HepG2 (cell line): ENCODE results near the gene SLCO3A1. TPM values are rescaled to one million over a fixed set of nuclear protein-coding genes. Genes with fewer than 3 reads are reported as not detected.

Experiments used
- ATAC-seq: fragments of 200-7000 bp; cut with Tn5 transposase; 3 replicates; pipeline ENCODE4 v1.9.1; 2020; ENCODE audit warnings: mild to moderate bottlenecking, moderate library complexity
- BruUV-seq: library from RNA; stranded (reverse); fragments of 400-500 nt; replicated peaks from 2 replicates; lab custom pipeline; 2021; lab: Mats Ljungman, UMichigan
- CTCF ChIA-PET: fragments of 300-600 bp; formaldehyde crosslinking; extraction: SDS; loops from one replicate; lab custom pipeline; 2021; ENCODE audit warnings: low total read pairs, inconsistent platforms, low intra/inter-chr PET ratio; lab: Yijun Ruan, JAX
- POLR2A ChIA-PET: fragments of 350-600 bp; sonication (Branson Sonifier 250); formaldehyde crosslinking; loops from one replicate; lab custom pipeline; 2020; ENCODE audit warnings: antibody characterized with exemption, inconsistent platforms; lab: Yijun Ruan, JAX
- DNase-seq: peaks from one replicate; pipeline ENCODE4 v3.0.0-alpha.2; 2015; ENCODE audit warnings: low spot score
- FAIRE-seq: peaks from 3 replicates; lab custom pipeline; 2011; peaks lifted over from hg19 to GRCh38; lab: Jason Lieb, UNC
- H2AFZ ChIP-seq: one replicate; pipeline ENCODE4 v1.6.1; 2011; ENCODE audit warnings: low read length, inconsistent platforms
- H3K27ac ChIP-seq: fragments of 300-600 bp; 3 replicates; pipeline ENCODE4 v1.8.0; 2011; ENCODE audit warnings: mixed run types, mild to moderate bottlenecking, mixed read lengths, low read length, inconsistent platforms; ENCODE audit not compliant: insufficient read depth; ENCODE audit errors: extremely low read length
- H3K27me3 ChIP-seq, 2 experiments: fragments of 200-600 bp in 1 of 2; 2 replicates in 1 of 2; 3 replicates in 1 of 2; pipeline versions ENCODE4 v1.6.0 to v1.8.0; 2011; ENCODE audit warnings: low read length in 2 of 2, mild to moderate bottlenecking in 2 of 2, moderate library complexity in 2 of 2, inconsistent platforms in 1 of 2; ENCODE audit not compliant: insufficient read depth in 2 of 2, control insufficient read depth in 1 of 2
- H3K36me3 ChIP-seq, 2 experiments: fragments of 200-600 bp in 1 of 2; replicated peaks in 1 of 2; 2 replicates in 1 of 2; 3 replicates in 1 of 2; pipeline versions ENCODE4 v1.5.1 to v1.8.0; 2011; ENCODE audit warnings: low read length in 2 of 2, inconsistent platforms in 1 of 2; ENCODE audit not compliant: insufficient read depth in 2 of 2, control insufficient read depth in 1 of 2
- H3K4me1 ChIP-seq: 2 replicates; pipeline ENCODE4 v1.5.1; 2012; ENCODE audit warnings: low read length, inconsistent platforms; ENCODE audit not compliant: insufficient read depth
- H3K4me2 ChIP-seq: 2 replicates; pipeline ENCODE4 v1.6.0; 2011; ENCODE audit warnings: low read depth, low read length, inconsistent platforms
- H3K4me3 ChIP-seq, 3 experiments: fragments of 200-600 bp in 1 of 3; sonication (generic), shearing (Covaris generic) in 1 of 3; replicated peaks in 1 of 3; 2 replicates each; pipeline ENCODE4 v1.5.1; 2011 to 2016; ENCODE audit warnings: low read length in 3 of 3, inconsistent platforms in 2 of 3, low read depth in 2 of 3, mild to moderate bottlenecking in 2 of 3, control low read depth in 1 of 3, mixed read lengths in 1 of 3; ENCODE audit not compliant: insufficient read depth in 1 of 3
- H3K79me2 ChIP-seq: one replicate; pipeline ENCODE4 v1.6.1; 2011; ENCODE audit warnings: low read length, inconsistent platforms; ENCODE audit not compliant: insufficient read depth
- H3K9ac ChIP-seq: 2 replicates; pipeline ENCODE4 v1.6.0; 2011; ENCODE audit warnings: mild to moderate bottlenecking, low read depth, low read length, inconsistent platforms; ENCODE audit not compliant: insufficient read depth
- H3K9me3 ChIP-seq: 2 replicates; pipeline ENCODE4 v1.5.1; 2012; ENCODE audit warnings: mild to moderate bottlenecking, low read length
- H4K20me1 ChIP-seq: 2 replicates; pipeline ENCODE4 v1.6.0; 2011; ENCODE audit warnings: inconsistent platforms, mild to moderate bottlenecking, low read length, moderate library complexity; ENCODE audit not compliant: insufficient read depth
- ARHGAP35 ChIP-seq: sonication (generic); formaldehyde crosslinking; IDR thresholded peaks from 2 replicates; pipeline ENCODE4 v1.9.0; 2022; ENCODE audit warnings: mild to moderate bottlenecking, inconsistent platforms, moderate library complexity, missing genetic modification reagents, borderline replicate concordance
- E2F2 ChIP-seq: sonication (generic); formaldehyde crosslinking; IDR thresholded peaks from 2 replicates; pipeline ENCODE4 v1.4.0; 2020; ENCODE audit warnings: missing genetic modification reagents, borderline replicate concordance
- ELF1 ChIP-seq: sonication (generic); formaldehyde crosslinking; IDR thresholded peaks from 2 replicates; pipeline ENCODE4 v1.4.0; 2020; ENCODE audit warnings: missing genetic modification reagents
- ELK4 ChIP-seq: sonication (generic); formaldehyde crosslinking; IDR thresholded peaks from 2 replicates; pipeline ENCODE4 v1.9.0; 2021; ENCODE audit warnings: missing genetic modification reagents, borderline replicate concordance
- IKZF1 ChIP-seq: fragments of 450-650 bp; IDR thresholded peaks from 2 replicates; pipeline ENCODE4 v1.7.1; 2016
- KLF9 ChIP-seq: IDR thresholded peaks from 2 replicates; pipeline ENCODE4 v1.6.1; 2016; ENCODE audit warnings: low read depth
- MAF1 ChIP-seq: sonication (generic); formaldehyde crosslinking; IDR thresholded peaks from 2 replicates; pipeline ENCODE4 v1.5.0; 2020; ENCODE audit warnings: missing genetic modification reagents, borderline replicate concordance
- MTA1 ChIP-seq: sonication (generic); formaldehyde crosslinking; IDR thresholded peaks from 2 replicates; pipeline ENCODE4 v1.4.0; 2020; ENCODE audit warnings: missing genetic modification reagents, mild to moderate bottlenecking, borderline replicate concordance
- MTF1 ChIP-seq: sonication (generic); formaldehyde crosslinking; IDR thresholded peaks from 2 replicates; pipeline ENCODE4 v1.5.0; 2020; ENCODE audit warnings: missing genetic modification reagents
- NR2F1 ChIP-seq, 2 experiments: fragments of 450-650 bp in 1 of 2; formaldehyde crosslinking in 1 of 2; IDR thresholded peaks; 2 replicates each; pipeline versions ENCODE4 v1.5.0 to v1.6.1; 2016 to 2020; ENCODE audit warnings: mild to moderate bottlenecking in 1 of 2, missing compliant biosample characterization in 1 of 2, missing genetic modification reagents in 1 of 2, moderate library complexity in 1 of 2
- SMAD1 ChIP-seq: sonication (generic); formaldehyde crosslinking; IDR thresholded peaks from 2 replicates; pipeline ENCODE4 v1.4.0; 2020; ENCODE audit warnings: missing genetic modification reagents, low read depth, mild to moderate bottlenecking, borderline replicate concordance
- SSRP1 ChIP-seq: IDR thresholded peaks from 2 replicates; pipeline ENCODE4 v1.6.1; 2016; ENCODE audit warnings: control low read depth
- STAT5B ChIP-seq: sonication (generic); formaldehyde crosslinking; IDR thresholded peaks from 2 replicates; pipeline ENCODE4 v1.4.0; 2020; ENCODE audit warnings: missing genetic modification reagents
- THAP11 ChIP-seq: IDR thresholded peaks from 2 replicates; pipeline ENCODE4 v1.6.1; 2016; ENCODE audit warnings: missing biosample characterization, missing genetic modification reagents
- ZFP1 ChIP-seq: IDR thresholded peaks from 2 replicates; pipeline ENCODE4 v1.6.1; 2016
- ZNF331 ChIP-seq: sonication (generic); formaldehyde crosslinking; IDR thresholded peaks from 2 replicates; pipeline ENCODE4 v1.4.0; 2020; ENCODE audit warnings: missing genetic modification reagents
- ZNF343 ChIP-seq: sonication (generic); formaldehyde crosslinking; IDR thresholded peaks from 2 replicates; pipeline ENCODE4 v1.4.0; 2020; ENCODE audit warnings: mild to moderate bottlenecking, missing genetic modification reagents
- ZNF790 ChIP-seq: sonication (generic); formaldehyde crosslinking; IDR thresholded peaks from 2 replicates; pipeline ENCODE4 v1.8.0; 2022; ENCODE audit warnings: missing genetic modification reagents, mild to moderate bottlenecking, borderline replicate concordance
- ZSCAN31 ChIP-seq: sonication (generic); formaldehyde crosslinking; IDR thresholded peaks from 2 replicates; pipeline ENCODE4 v1.5.0; 2020; ENCODE audit warnings: low read depth, mild to moderate bottlenecking, missing genetic modification reagents
- WGBS: methylation state at CpG from one replicate; pipeline ENCODE4 v1.1.6; 2017; ENCODE audit warnings: low lambda C conversion rate; 5-methylcytosine and 5-hydroxymethylcytosine counted together
- in situ Hi-C: cut with HindIII; loops from 2 replicates; pipeline ENCODE4 v1.10.0; 2017; ENCODE audit warnings: low pct_unique_long_range_greater_than_20kb; ENCODE audit not compliant: extremely low pct_ligation_motif_present
- intact Hi-C: fragments of 100-400 bp; cut with micrococcal nuclease; formaldehyde crosslinking; loops from one replicate; pipeline ENCODE4 v1.10.0; 2022; ENCODE audit not compliant: unreplicated experiment
- polyA plus RNA-seq, 8 experiments: library from polyadenylated mRNA; depleted of rRNA in 3 of 8; stranded (reverse) in 7 of 8; unstranded in 1 of 8; fragments of >200 nt; fragmentation: Illumina TruSeq in 4 of 8; extraction: Trizol in 4 of 8; gene quantifications; 2 replicates each; pipeline versions ENCODE4 v1.2.1 to v1.2.3, GENCODE V29; 2011 to 2016; ENCODE audit warnings: low read depth in 4 of 8, missing spikeins in 1 of 8, mixed read lengths in 1 of 8; ENCODE audit not compliant: insufficient read depth in 1 of 8
- total RNA-seq, 5 experiments: library from RNA; depleted of rRNA; stranded (reverse); fragments of >200 nt; fragmentation: Illumina TruSeq; extraction: Trizol; gene quantifications; 2 replicates each; pipeline ENCODE4 v1.2.3, GENCODE V29; 2016; ENCODE audit warnings: low read depth in 1 of 5

Gene SLCO3A1
- total and polyA plus RNA-seq, 2 of the 13 experiments (the other 11 are each of a cell fraction or from before 2014, with no cell fraction given): 0.02 TPM; not detected in 1

GRCh38 chr15:91945385-91945784 lies 91.9 kb downstream of the SLCO3A1 start (continued):
- no peak for TF ChIP-seq MAF1 (CRISPR knock-in tag)
- no peak for TF ChIP-seq ELF1 (CRISPR knock-in tag)
- TF ChIP-seq ARHGAP35 (CRISPR knock-in tag): no peak
- no peak for TF ChIP-seq ZNF343 (CRISPR knock-in tag)
- TF ChIP-seq STAT5B (CRISPR knock-in tag): no peak
- no peak for TF ChIP-seq E2F2 (CRISPR knock-in tag)
- TF ChIP-seq ZSCAN31 (CRISPR knock-in tag): no peak
- TF ChIP-seq MTA1 (CRISPR knock-in tag): no peak
- no peak for TF ChIP-seq NR2F1 (CRISPR knock-in tag; IDR thresholded peaks at IDR 0.05)
- TF ChIP-seq, all 625 proteins: peak for 0

- ATAC-seq (no peak), DNase-seq (no peak), FAIRE-seq (no peak)
- Histone ChIP-seq H3K4me2 (no peak overlapping the region), H3K36me3 (no peaks in the 10 kb centered on the region), H3K9ac (no peak overlapping the region), H3K4me1 (no peaks in the 10 kb centered on the region), H3K9me3 (no peaks in the 10 kb centered on the region), H2AFZ (no peak overlapping the region), H3K27ac (no peak overlapping the region), H3K4me3 (no peak overlapping the region), H3K27me3 (peaks cover 0 to 20% of the 10 kb centered on the region in 2 experiments; a peak in 2 of 5 replicates), H4K20me1 (no peaks in the 10 kb centered on the region), H3K79me2 (no peaks in the 10 kb centered on the region)
- in situ Hi-C loops (no loop called here), intact Hi-C loops (no loop called here)
- TF ChIP-seq THAP11 (CRISPR knock-in tag) (no peak), ZFP1 (CRISPR knock-in tag) (no peak), KLF9 (CRISPR knock-in tag) (no peak), IKZF1 (no peak), SMAD1 (CRISPR knock-in tag) (no peak), ELK4 (CRISPR knock-in tag) (no peak), MTF1 (CRISPR knock-in tag) (no peak), ZNF331 (CRISPR knock-in tag) (no peak), ZNF790 (CRISPR knock-in tag) (no peak), SSRP1 (CRISPR knock-in tag) (no peak)
- POLR2A ChIA-PET: no interaction called here
- CTCF ChIA-PET: no interaction called here
- BruUV-seq: no TSS peak
- WGBS: 5% methylated on average over 5 of the region's 6 CpGs
Observed at GRCh38 chr15:91946075-91946474, 92.6 kb downstream of the SLCO3A1 start.
